K562 (cell line): ENCODE results near the gene LPCAT1. TPM values are rescaled to one million over a fixed set of nuclear protein-coding genes. Genes with fewer than 3 reads are reported as not detected.

Experiments
- BRCA1 ChIP-seq, 2 experiments: fragments of 450-650 bp in 1 of 2; sonication (generic) in 1 of 2; formaldehyde crosslinking in 1 of 2; IDR thresholded peaks; 2 replicates each; pipeline versions ENCODE4 v1.5.0 to v1.6.1; 2017 to 2020; ENCODE audit warnings: mild to moderate bottlenecking in 1 of 2, missing genetic modification reagents in 1 of 2
- CBX2 ChIP-seq: fragments of 200-600 bp; sonication (generic); IDR thresholded peaks from one replicate; pipeline ENCODE4 v1.6.1; 2012; ENCODE audit warnings: mild to moderate bottlenecking, low read length, inconsistent platforms; ENCODE audit not compliant: insufficient read depth, poor library complexity, severe bottlenecking
- ETV1 ChIP-seq: fragments of 450-650 bp; conservative IDR thresholded peaks from 2 replicates; pipeline ENCODE4 v1.6.1; 2016; ENCODE audit warnings: missing genetic modification characterization, control low read depth, low read depth, missing compliant biosample characterization
- FOS ChIP-seq: IDR thresholded peaks from 3 replicates; pipeline ENCODE4 v1.6.1; 2011; ENCODE audit not compliant: insufficient read length; ENCODE audit errors: extremely low read depth
- HDAC1 ChIP-seq, 2 experiments: fragments of 450-650 bp; IDR thresholded peaks; 2 replicates each; pipeline ENCODE4 v1.6.1; 2016 to 2017; ENCODE audit warnings: inconsistent platforms in 1 of 2, mild to moderate bottlenecking in 1 of 2, moderate library complexity in 1 of 2
- HDAC3 ChIP-seq: fragments of 450-650 bp; IDR thresholded peaks from 2 replicates; pipeline ENCODE4 v1.6.1; 2018; ENCODE audit warnings: borderline replicate concordance, mild to moderate bottlenecking, moderate library complexity; ENCODE audit not compliant: partially characterized antibody
- HLTF ChIP-seq: fragments of 450-650 bp; IDR thresholded peaks from 2 replicates; pipeline ENCODE4 v1.6.1; 2016
- HMGN3 ChIP-seq: IDR thresholded peaks from 2 replicates; pipeline ENCODE4 v1.6.1; 2011; ENCODE audit warnings: borderline replicate concordance, low read depth, mild to moderate bottlenecking, mixed read lengths, low read length; ENCODE audit not compliant: insufficient read length; ENCODE audit errors: extremely low read depth
- KAT8 ChIP-seq: fragments of 450-650 bp; IDR thresholded peaks from 2 replicates; pipeline ENCODE4 v1.6.1; 2016; ENCODE audit warnings: low read depth, mild to moderate bottlenecking
- MEIS2 ChIP-seq: fragments of 450-650 bp; IDR thresholded peaks from 2 replicates; pipeline ENCODE4 v1.6.1; 2014; ENCODE audit warnings: mild to moderate bottlenecking; ENCODE audit not compliant: partially characterized antibody
- MXI1 ChIP-seq: IDR thresholded peaks from 2 replicates; pipeline ENCODE4 v1.6.1; 2011; ENCODE audit warnings: low read depth, mild to moderate bottlenecking, improper control_type of control experiment, low read length
- PHB2 ChIP-seq: fragments of 450-650 bp; IDR thresholded peaks from 2 replicates; pipeline ENCODE4 v1.6.1; 2017; ENCODE audit warnings: low read depth
- PML ChIP-seq: IDR thresholded peaks from 2 replicates; pipeline ENCODE4 v1.6.1; 2012; ENCODE audit warnings: low read length, inconsistent platforms
- SMAD1 ChIP-seq: fragments of 150-350 bp; IDR thresholded peaks from 2 replicates; pipeline ENCODE4 v1.6.1; 2014; ENCODE audit warnings: low read length, low read depth; ENCODE audit not compliant: partially characterized antibody
- STAT5B ChIP-seq: fragments of 250-450 bp; sonication (Bioruptor Pico); IDR thresholded peaks from 2 replicates; pipeline ENCODE4 v1.8.0; 2021; ENCODE audit warnings: mild to moderate bottlenecking, inconsistent platforms
- TAF9B ChIP-seq: fragments of 450-650 bp; IDR thresholded peaks from 2 replicates; pipeline ENCODE4 v1.6.1; 2018; ENCODE audit warnings: mild to moderate bottlenecking; ENCODE audit not compliant: partially characterized antibody
- TARDBP ChIP-seq: fragments of 450-650 bp; IDR thresholded peaks from 2 replicates; pipeline ENCODE4 v1.6.1; 2016
- TCF7 ChIP-seq: sonication (generic); IDR thresholded peaks from 2 replicates; pipeline ENCODE4 v1.6.1; 2016; ENCODE audit warnings: antibody characterized with exemption, borderline replicate concordance
- ZNF121 ChIP-seq: sonication (generic); formaldehyde crosslinking; conservative IDR thresholded peaks from 2 replicates; pipeline ENCODE4 v1.8.0; 2022; ENCODE audit warnings: missing genetic modification reagents
- ZNF134 ChIP-seq: fragments of 250-450 bp; sonication (Bioruptor Pico); conservative IDR thresholded peaks from 2 replicates; pipeline ENCODE4 v1.4.0; 2020
- polyA plus RNA-seq, 8 experiments: library from polyadenylated mRNA; depleted of rRNA in 4 of 8; stranded (reverse) in 5 of 8; unstranded in 3 of 8; fragments of >200 nt; fragmentation: Nextera tagmentation in 2 of 8; fragmentation: Illumina TruSeq in 1 of 8; extraction: Ambion mirVana in 2 of 8; extraction: Trizol in 1 of 8; gene quantifications; 2 replicates each; pipeline versions ENCODE4 v1.2.1 to v1.2.3, GENCODE V29; 2011 to 2014; ENCODE audit warnings: inconsistent platforms in 1 of 8, missing spikeins in 1 of 8
- total RNA-seq, 7 experiments: library from RNA; depleted of rRNA in 6 of 7; stranded (reverse); fragments of >200 nt in 6 of 7; fragmentation: Illumina TruSeq in 2 of 7; extraction: Trizol in 2 of 7; gene quantifications; 2 replicates each; pipeline versions ENCODE4 v1.2.1 to v1.2.3, GENCODE V29; 2011 to 2021; ENCODE audit warnings: low replicate concordance in 1 of 7
- TF ChIP-seq, protein P1 (sequence below): IDR thresholded peaks from 2 replicates; pipeline ENCODE4 v1.6.1; 2016; ENCODE audit warnings: missing genetic modification characterization, missing compliant biosample characterization
- TF ChIP-seq, protein P2 (sequence below): sonication (generic); formaldehyde crosslinking; IDR thresholded peaks from 2 replicates; pipeline ENCODE4 v1.8.0; 2023; ENCODE audit warnings: mild to moderate bottlenecking, missing genetic modification reagents
- TF ChIP-seq, protein P3 (sequence below): fragments of 200-800 bp; sonication (Bioruptor generic); IDR thresholded peaks from 2 replicates; pipeline ENCODE4 v1.6.1; 2017; ENCODE audit warnings: missing genetic modification characterization, missing compliant biosample characterization

The LPCAT1 gene
- total and polyA plus RNA-seq, 9 of the 15 experiments (the other 6 are each of a cell fraction or from before 2014, with no cell fraction given) = 0.14 to 18.4 (median 13.9) TPM

DNA sequence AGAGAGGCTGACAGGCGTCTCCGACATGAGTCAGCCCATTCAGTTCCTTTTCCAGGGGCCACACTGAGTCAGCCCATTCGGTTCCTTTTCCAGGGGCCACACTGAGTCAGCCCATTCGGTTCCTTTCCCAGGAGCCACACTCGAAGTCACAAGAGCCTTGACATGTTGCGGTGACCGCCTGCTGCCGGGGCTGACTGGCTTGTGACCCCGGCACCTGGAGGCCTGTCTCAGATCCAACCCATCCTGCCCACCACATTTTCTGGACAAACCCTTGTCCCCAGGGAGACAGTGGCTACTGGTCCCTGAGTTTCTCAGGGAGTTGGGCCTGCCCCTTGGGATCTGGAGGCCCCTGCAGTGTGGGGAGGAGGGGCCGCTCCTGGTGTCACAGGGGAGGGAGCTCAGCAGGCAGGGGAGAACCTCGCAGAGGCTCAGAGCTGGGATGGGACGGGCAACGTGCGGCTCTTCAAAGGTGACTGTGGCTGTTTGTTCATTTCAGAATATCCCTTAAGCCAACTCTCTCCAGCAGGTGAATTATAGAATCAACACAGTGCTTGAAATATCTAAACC lies 40.5 kb upstream of the LPCAT1 start (continued):
- TF ChIP-seq ETV1 (tag) (no peak), TARDBP (no peak), ZNF121 (CRISPR knock-in tag) (no peak), STAT5B (CRISPR knock-in tag) (no peak), MXI1 (no peak), BRCA1 (IDR thresholded peaks at IDR 0.05) (no peak), BRCA1 (CRISPR knock-in tag; IDR thresholded peaks at IDR 0.05) (no peak), HDAC1 (IDR thresholded peaks at IDR 0.05) (no peak), HLTF (no peak), PML (no peak), FOS (no peak), TCF7 (no peak), CBX2 (no peak), ZNF134 (no peak), TAF9B (no peak), MEIS2 (peak; percentile 2), HMGN3 (no peak), KAT8 (no peak), PHB2 (no peak), SMAD1 (no peak), HDAC3 (no peak)
- TF ChIP-seq, protein P1, sequence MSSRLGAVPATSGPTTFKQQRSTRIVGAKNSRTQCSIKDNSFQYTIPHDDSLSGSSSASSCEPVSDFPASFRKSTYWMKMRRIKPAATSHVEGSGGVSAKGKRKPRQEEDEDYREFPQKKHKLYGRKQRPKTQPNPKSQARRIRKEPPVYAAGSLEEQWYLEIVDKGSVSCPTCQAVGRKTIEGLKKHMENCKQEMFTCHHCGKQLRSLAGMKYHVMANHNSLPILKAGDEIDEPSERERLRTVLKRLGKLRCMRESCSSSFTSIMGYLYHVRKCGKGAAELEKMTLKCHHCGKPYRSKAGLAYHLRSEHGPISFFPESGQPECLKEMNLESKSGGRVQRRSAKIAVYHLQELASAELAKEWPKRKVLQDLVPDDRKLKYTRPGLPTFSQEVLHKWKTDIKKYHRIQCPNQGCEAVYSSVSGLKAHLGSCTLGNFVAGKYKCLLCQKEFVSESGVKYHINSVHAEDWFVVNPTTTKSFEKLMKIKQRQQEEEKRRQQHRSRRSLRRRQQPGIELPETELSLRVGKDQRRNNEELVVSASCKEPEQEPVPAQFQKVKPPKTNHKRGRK (tag) = no peak
- TF ChIP-seq, protein P2, sequence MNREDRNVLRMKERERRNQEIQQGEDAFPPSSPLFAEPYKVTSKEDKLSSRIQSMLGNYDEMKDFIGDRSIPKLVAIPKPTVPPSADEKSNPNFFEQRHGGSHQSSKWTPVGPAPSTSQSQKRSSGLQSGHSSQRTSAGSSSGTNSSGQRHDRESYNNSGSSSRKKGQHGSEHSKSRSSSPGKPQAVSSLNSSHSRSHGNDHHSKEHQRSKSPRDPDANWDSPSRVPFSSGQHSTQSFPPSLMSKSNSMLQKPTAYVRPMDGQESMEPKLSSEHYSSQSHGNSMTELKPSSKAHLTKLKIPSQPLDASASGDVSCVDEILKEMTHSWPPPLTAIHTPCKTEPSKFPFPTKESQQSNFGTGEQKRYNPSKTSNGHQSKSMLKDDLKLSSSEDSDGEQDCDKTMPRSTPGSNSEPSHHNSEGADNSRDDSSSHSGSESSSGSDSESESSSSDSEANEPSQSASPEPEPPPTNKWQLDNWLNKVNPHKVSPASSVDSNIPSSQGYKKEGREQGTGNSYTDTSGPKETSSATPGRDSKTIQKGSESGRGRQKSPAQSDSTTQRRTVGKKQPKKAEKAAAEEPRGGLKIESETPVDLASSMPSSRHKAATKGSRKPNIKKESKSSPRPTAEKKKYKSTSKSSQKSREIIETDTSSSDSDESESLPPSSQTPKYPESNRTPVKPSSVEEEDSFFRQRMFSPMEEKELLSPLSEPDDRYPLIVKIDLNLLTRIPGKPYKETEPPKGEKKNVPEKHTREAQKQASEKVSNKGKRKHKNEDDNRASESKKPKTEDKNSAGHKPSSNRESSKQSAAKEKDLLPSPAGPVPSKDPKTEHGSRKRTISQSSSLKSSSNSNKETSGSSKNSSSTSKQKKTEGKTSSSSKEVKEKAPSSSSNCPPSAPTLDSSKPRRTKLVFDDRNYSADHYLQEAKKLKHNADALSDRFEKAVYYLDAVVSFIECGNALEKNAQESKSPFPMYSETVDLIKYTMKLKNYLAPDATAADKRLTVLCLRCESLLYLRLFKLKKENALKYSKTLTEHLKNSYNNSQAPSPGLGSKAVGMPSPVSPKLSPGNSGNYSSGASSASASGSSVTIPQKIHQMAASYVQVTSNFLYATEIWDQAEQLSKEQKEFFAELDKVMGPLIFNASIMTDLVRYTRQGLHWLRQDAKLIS (CRISPR knock-in tag) = no peak
- TF ChIP-seq, protein P3, sequence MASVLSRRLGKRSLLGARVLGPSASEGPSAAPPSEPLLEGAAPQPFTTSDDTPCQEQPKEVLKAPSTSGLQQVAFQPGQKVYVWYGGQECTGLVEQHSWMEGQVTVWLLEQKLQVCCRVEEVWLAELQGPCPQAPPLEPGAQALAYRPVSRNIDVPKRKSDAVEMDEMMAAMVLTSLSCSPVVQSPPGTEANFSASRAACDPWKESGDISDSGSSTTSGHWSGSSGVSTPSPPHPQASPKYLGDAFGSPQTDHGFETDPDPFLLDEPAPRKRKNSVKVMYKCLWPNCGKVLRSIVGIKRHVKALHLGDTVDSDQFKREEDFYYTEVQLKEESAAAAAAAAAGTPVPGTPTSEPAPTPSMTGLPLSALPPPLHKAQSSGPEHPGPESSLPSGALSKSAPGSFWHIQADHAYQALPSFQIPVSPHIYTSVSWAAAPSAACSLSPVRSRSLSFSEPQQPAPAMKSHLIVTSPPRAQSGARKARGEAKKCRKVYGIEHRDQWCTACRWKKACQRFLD = no peak
